Heart left ventricle (tissue), 13 donors: ENCODE data around the gene WDTC1.
"Not testable (repeated sequence)": the region's sequence is repeated elsewhere in the genome, so short reads cannot be mapped to it uniquely, and the experiment has no call there.

ENCODE experiments used
- CTCF ChIP-seq, 12 donors: fragments of 200-600 bp; sonication (generic) in 4 of 12; IDR thresholded peaks; one replicate each; pipeline versions ENCODE4 v1.5.0 to v1.8.0; 2018 to 2022; ENCODE audit warnings: antibody characterized with exemption in 12 of 12, mild to moderate bottlenecking in 5 of 12
- POLR2A ChIP-seq, 2 donors: fragments of 450-650 bp; IDR thresholded peaks; one replicate each; pipeline ENCODE4 v1.6.1; 2017; ENCODE audit warnings: antibody characterized with exemption in 2 of 2, mild to moderate bottlenecking in 2 of 2, moderate library complexity in 2 of 2
- donor health status: ischemic (EF 13 %, LVEDD 7.1; RV severe dilation, severe dysfunction).
- donor health status: DM: no; HTN: yes; CAD: no.
- donor health status: DM: no; HTN: no; CAD: no.
- donor health status: ischemic (EF 25% LVEDD 6.9; RV normal size, moderate dysfunction).
- donor health status: ischemic (EF 25% LVEDD 5.7; RV mildly dilated, moderate dysfunction).
- donor health status: ischemic (EF 35%, LVEDD 5.7; RV mildly dilated, moderate dysfunction).
- donor health status: nonischemic (EF 11% LVEDD 7.7; RV severe dilation, severe dysfunction).
- donor health status: DM: yes; HTN: yes; CAD: no.
- donor health status: PGD.
- donor health status: ischemic (EF 29% LVEDD 5.4; RV normal size, mild dysfunction).
- donor health status: nonischemic (EF 23%, LVEDD 6.1; RV moderate dilation, normal function).

GRCh38 chr1:27243665-27244064 is 9.2 kb downstream of the WDTC1 start:
- TF ChIP-seq CTCF, POLR2A (IDR thresholded peaks at IDR 0.05): not testable (repeated sequence)
